ENCODE results near the gene IFI44L. TPM values are rescaled to one million over a fixed set of nuclear protein-coding genes. Genes with fewer than 3 reads are reported as not detected.

IFI44L gene
- total RNA-seq, 4 donors from 2014 or later: 0.84 to 3.4 (median 2.3) TPM

- DNase-seq (ENCODE audit: low spot score in 2 of 2): no peak
- 39 to 46% methylated on average over 2 of the region's 2 CpGs for WGBS, 2 donors
- no peak for TF ChIP-seq POLR2A (IDR thresholded peaks at IDR 0.05)
- TF ChIP-seq, protein P1, sequence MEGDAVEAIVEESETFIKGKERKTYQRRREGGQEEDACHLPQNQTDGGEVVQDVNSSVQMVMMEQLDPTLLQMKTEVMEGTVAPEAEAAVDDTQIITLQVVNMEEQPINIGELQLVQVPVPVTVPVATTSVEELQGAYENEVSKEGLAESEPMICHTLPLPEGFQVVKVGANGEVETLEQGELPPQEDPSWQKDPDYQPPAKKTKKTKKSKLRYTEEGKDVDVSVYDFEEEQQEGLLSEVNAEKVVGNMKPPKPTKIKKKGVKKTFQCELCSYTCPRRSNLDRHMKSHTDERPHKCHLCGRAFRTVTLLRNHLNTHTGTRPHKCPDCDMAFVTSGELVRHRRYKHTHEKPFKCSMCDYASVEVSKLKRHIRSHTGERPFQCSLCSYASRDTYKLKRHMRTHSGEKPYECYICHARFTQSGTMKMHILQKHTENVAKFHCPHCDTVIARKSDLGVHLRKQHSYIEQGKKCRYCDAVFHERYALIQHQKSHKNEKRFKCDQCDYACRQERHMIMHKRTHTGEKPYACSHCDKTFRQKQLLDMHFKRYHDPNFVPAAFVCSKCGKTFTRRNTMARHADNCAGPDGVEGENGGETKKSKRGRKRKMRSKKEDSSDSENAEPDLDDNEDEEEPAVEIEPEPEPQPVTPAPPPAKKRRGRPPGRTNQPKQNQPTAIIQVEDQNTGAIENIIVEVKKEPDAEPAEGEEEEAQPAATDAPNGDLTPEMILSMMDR (IDR thresholded peaks at IDR 0.05): no peak
- intact Hi-C loops (cut with DNase I; ENCODE audit: low total_unique reads): no loop called here
- H3K4me3 ChIP-seq (ENCODE audit: low read depth, poor library complexity, severe bottlenecking): no peak overlapping the region
These were observed 67.7 kb downstream of the IFI44L start for GRCh38 chr1:78687914-78688313.

GRCh38 chr1:78688697-78689096, 68.4 kb downstream of the IFI44L start:
- intact Hi-C loops (cut with DNase I; ENCODE audit: low total_unique reads): no loop called here

DNA sequence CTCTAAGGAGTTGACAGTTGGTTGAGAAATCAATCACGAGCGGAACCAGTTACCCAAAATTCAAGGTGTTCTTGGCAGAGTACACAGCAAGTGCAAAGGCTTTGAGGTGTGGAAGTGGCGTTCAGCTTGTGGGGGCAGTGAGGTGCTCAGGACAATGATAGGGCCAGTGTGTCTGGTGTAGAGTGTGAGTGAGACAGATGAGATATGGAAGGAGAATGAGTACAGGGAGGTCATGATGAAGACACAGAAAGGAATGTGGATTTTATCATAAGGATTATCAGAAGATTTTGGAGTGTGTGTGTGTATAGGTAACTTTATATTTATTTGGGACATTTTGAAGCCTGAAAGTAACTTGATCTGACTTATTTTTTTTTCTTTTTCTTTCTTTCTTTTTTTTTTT, 70.3 kb downstream of the IFI44L start:
- TF ChIP-seq POLR2A (IDR thresholded peaks at IDR 0.05): no peak
- no peak overlapping the region for H3K4me3 ChIP-seq (ENCODE audit: low read depth, poor library complexity, severe bottlenecking)
- DNase-seq (ENCODE audit: low spot score in 2 of 2): no peak
- 84 to 86% methylated on average over 3 of the region's 3 CpGs for WGBS, 2 donors
- intact Hi-C loops (cut with DNase I; ENCODE audit: low total_unique reads): no loop called here

More at GRCh38 chr1:78688697-78689096, 68.4 kb downstream of the IFI44L start:
- TF ChIP-seq POLR2A (IDR thresholded peaks at IDR 0.05): no peak
- TF ChIP-seq, protein P1 (IDR thresholded peaks at IDR 0.05): no peak
- DNase-seq (ENCODE audit: low spot score in 2 of 2): no peak
- H3K4me3 ChIP-seq (ENCODE audit: low read depth, poor library complexity, severe bottlenecking): no peak overlapping the region

- DNase-seq (ENCODE audit: low spot score in 2 of 2): no peak
- intact Hi-C loops (cut with DNase I; ENCODE audit: low total_unique reads): no loop called here
- TF ChIP-seq, protein P1 (IDR thresholded peaks at IDR 0.05): no peak
- no peak for TF ChIP-seq POLR2A (IDR thresholded peaks at IDR 0.05)
- 59% methylated on average over 4 of the region's 4 CpGs for WGBS, 2 donors
- H3K4me3 ChIP-seq (ENCODE audit: low read depth, poor library complexity, severe bottlenecking): no peak overlapping the region
These were observed 71.9 kb downstream of the IFI44L start for GRCh38 chr1:78691995-78692747.

Other genes with a start within 250 kb of the IFI44L start
- 10 to 100 TPM in 1 of 4 donors, 1 to 10 TPM in 3; 1.8 to 14.9 (median 5.1) TPM for gene PTGFR, start 129.5 kb upstream of the IFI44L start, total RNA-seq
- 10 to 100 TPM in 1 of 4 donors, 1 to 10 TPM in 3; 4.4 to 13.1 (median 5.2) TPM for gene IFI44, start 29.4 kb downstream of the IFI44L start, total RNA-seq